Esophagus squamous epithelium (tissue), 4 donors: ENCODE results near the gene SLITRK1.

Source experiments
- CTCF ChIP-seq, 6 experiments: fragments of 450-650 bp in 4 of 6; fragments of 200-600 bp in 2 of 6; sonication (generic) in 2 of 6; IDR thresholded peaks; one replicate each; pipeline ENCODE4 v1.5.1; 2016 to 2019; ENCODE audit warnings: antibody characterized with exemption in 6 of 6, mild to moderate bottlenecking in 4 of 6, moderate library complexity in 4 of 6
- POLR2A ChIP-seq, 4 donors: fragments of 450-650 bp; IDR thresholded peaks; one replicate each; pipeline ENCODE4 v1.6.1; 2017; ENCODE audit warnings: antibody characterized with exemption in 4 of 4, mild to moderate bottlenecking in 4 of 4, moderate library complexity in 3 of 4

DNA sequence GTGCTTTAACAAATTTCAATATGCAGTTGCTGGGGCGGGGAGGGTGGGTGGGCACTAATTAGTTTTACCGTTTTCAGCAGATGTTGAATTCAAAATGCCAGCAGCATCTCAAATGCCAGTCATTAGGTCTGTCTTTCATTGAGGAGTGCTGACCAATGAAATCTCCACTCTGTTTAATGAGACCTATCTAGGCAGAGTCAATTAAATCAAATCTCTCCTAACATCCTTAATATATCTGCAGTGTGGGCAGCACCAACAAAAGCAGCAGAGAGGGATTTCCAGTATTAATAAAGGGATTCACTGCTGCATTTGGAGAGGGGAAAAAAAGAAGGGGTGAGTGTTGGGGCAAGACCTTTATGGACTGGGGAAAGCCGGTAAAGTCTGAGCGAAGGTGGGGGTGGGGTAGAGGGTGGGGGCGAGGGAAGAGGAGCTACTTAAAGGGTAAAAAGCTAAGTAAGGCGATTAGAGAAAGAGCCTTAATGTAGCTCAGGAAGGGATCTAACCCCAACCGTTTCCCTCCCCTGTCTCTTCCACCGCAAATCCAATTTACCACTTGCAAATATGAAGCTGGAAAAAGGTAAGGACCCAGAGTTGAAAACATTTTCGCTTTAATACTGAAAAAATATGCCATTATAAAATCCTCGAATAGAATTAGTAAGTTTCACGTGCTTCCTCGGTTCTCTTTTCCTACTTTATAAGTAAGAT is 4.5 kb downstream of the SLITRK1 start:
- TF ChIP-seq CTCF (IDR thresholded peaks at IDR 0.05) (no peak), POLR2A (IDR thresholded peaks at IDR 0.05) (no peak)
